ENCODE measurements around the gene PCDHB4. TPM values are rescaled to one million over a fixed set of nuclear protein-coding genes. Genes with fewer than 3 reads are reported as not detected.
"Not testable (repeated sequence)": the region's sequence is repeated elsewhere in the genome, so short reads cannot be mapped to it uniquely, and the experiment has no call there.

PCDHB4 gene
- total RNA-seq, 2 experiments from 2014 or later, result not detected

DNA sequence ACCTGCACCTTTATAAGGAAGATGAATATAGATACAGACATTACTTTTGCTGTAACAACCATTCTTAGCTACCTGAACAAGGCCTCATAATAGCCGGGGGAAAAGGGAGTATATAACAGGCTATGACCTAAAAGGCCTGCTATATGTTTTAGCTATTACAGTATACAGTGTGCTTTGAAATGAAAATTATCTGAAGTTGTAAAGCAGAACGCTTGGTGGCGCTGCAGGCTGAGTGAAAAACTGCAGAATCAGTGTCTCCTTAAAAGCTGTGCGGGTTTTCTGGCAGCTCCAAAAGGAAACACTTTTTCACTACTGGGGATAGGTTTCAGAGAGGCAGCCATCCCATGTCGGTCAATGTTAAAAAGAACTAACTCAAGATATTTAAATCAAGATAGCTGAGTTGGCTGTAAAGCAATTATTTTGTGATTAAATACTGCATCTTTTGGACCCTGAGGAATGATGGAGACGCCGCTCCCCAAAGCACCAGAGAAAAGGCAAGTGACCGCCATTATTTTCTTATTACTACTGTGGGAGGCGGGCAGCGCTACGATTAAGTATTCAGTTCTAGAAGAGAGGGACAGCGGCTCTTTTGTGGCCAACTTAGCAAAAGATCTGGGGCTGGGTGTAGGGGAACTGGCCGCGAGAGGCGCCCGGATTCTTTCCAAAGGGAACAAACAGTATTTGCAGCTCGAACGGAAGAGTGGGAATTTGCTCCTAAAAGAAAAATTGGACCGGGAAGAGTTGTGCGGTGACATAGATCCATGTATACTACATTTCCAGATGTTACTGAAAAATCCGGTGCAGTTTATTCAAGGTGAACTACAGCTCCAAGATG, 34.1 kb downstream of the PCDHB4 start:
- Histone ChIP-seq H3K27ac (ENCODE audit: low read depth in 1 of 2, low read length in 2 of 2) (no peak overlapping the region), H3K4me1 (ENCODE audit: insufficient read depth, low read length) (no peaks in the 10 kb centered on the region), H3K4me3 (ENCODE audit: low read length) (no peak overlapping the region), H3K9me3 (ENCODE audit: control insufficient read depth in 1 of 2, insufficient read depth in 1 of 2, low read length in 2 of 2) (peaks cover 18 to 44% of the 10 kb centered on the region in 2 experiments), H3K27me3 (ENCODE audit: control insufficient read depth in 1 of 2, insufficient read depth in 2 of 2, low read length in 2 of 2) (peaks cover 24 to 33% of the 10 kb centered on the region in 2 experiments), H3K36me3 (ENCODE audit: insufficient read depth, low read length) (no peaks in the 10 kb centered on the region)
- ChIA-PET POLR2A (no interaction called here), CTCF (no interaction called here)
- intact Hi-C loops (cut with DNase I, micrococcal nuclease), result no loop called here
- Mint-ChIP-seq H3K27ac (no peak overlapping the region), H3K4me1 (ENCODE audit: low read depth) (no peaks in the 10 kb centered on the region), H3K36me3 (ENCODE audit: low read depth) (peaks cover 5% of the 10 kb centered on the region), H3K4me3 (no peak overlapping the region), H3K9me3 (peaks cover 20% of the 10 kb centered on the region), H3K27me3 (peaks cover 68% of the 10 kb centered on the region)
- ATAC-seq (ENCODE audit: poor library complexity), result no peak
- TF ChIP-seq, protein P1, sequence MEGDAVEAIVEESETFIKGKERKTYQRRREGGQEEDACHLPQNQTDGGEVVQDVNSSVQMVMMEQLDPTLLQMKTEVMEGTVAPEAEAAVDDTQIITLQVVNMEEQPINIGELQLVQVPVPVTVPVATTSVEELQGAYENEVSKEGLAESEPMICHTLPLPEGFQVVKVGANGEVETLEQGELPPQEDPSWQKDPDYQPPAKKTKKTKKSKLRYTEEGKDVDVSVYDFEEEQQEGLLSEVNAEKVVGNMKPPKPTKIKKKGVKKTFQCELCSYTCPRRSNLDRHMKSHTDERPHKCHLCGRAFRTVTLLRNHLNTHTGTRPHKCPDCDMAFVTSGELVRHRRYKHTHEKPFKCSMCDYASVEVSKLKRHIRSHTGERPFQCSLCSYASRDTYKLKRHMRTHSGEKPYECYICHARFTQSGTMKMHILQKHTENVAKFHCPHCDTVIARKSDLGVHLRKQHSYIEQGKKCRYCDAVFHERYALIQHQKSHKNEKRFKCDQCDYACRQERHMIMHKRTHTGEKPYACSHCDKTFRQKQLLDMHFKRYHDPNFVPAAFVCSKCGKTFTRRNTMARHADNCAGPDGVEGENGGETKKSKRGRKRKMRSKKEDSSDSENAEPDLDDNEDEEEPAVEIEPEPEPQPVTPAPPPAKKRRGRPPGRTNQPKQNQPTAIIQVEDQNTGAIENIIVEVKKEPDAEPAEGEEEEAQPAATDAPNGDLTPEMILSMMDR (IDR thresholded peaks at IDR 0.05), result no peak
- DNase-seq, result no peak

DNA sequence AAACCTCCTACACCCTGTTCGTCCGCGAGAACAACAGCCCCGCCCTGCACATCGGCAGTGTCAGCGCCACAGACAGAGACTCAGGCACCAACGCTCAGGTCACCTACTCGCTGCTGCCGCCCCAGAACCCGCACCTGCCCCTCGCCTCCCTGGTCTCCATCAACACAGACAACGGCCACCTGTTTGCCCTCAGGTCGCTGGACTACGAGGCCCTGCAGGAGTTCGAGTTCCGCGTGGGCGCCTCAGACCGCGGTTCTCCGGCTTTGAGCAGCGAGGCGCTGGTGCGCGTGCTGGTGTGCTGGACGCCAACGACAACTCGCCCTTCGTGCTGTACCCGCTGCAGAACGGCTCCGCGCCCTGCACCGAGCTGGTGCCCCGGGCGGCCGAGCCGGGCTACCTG, 35.7 kb downstream of the PCDHB4 start:
- DNase-seq; ATAC-seq (ENCODE audit: poor library complexity); POLR2A ChIA-PET; CTCF ChIA-PET; H3K27ac Mint-ChIP-seq; H3K4me3 Mint-ChIP-seq; H3K27ac ChIP-seq (ENCODE audit: low read depth in 1 of 2, low read length in 2 of 2); H3K36me3 ChIP-seq (ENCODE audit: insufficient read depth, low read length); H3K36me3 Mint-ChIP-seq (ENCODE audit: low read depth); H3K4me1 Mint-ChIP-seq (ENCODE audit: low read depth); H3K4me1 ChIP-seq (ENCODE audit: insufficient read depth, low read length); intact Hi-C loops (cut with DNase I, micrococcal nuclease); H3K4me3 ChIP-seq (ENCODE audit: low read length): not testable (repeated sequence)
- H3K27me3 ChIP-seq (ENCODE audit: control insufficient read depth in 1 of 2, insufficient read depth in 2 of 2, low read length in 2 of 2), result peaks cover 16 to 29% of the 10 kb centered on the region in 2 experiments
- Mint-ChIP-seq H3K27me3 (peaks cover 58% of the 10 kb centered on the region), H3K9me3 (peaks cover 20% of the 10 kb centered on the region)
- H3K9me3 ChIP-seq (ENCODE audit: control insufficient read depth in 1 of 2, insufficient read depth in 1 of 2, low read length in 2 of 2), result peaks cover 18 to 31% of the 10 kb centered on the region in 2 experiments

DNA sequence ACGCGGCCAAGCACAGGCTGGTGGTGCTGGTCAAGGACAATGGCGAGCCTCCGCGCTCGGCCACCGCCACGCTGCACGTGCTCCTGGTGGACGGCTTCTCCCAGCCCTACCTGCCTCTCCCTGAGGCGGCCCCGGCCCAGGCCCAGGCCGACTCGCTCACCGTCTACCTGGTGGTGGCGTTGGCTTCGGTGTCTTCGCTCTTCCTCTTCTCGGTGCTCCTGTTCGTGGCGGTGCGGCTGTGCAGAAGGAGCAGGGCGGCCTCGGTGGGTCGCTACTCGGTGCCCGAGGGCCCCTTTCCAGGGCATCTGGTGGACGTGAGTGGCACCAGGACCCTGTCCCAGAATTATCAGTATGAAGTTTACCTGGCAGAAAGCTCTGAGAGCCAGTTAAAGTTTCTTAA, 36.3 kb downstream of the PCDHB4 start:
- POLR2A ChIA-PET, CTCF ChIA-PET: not testable (repeated sequence)

DNA sequence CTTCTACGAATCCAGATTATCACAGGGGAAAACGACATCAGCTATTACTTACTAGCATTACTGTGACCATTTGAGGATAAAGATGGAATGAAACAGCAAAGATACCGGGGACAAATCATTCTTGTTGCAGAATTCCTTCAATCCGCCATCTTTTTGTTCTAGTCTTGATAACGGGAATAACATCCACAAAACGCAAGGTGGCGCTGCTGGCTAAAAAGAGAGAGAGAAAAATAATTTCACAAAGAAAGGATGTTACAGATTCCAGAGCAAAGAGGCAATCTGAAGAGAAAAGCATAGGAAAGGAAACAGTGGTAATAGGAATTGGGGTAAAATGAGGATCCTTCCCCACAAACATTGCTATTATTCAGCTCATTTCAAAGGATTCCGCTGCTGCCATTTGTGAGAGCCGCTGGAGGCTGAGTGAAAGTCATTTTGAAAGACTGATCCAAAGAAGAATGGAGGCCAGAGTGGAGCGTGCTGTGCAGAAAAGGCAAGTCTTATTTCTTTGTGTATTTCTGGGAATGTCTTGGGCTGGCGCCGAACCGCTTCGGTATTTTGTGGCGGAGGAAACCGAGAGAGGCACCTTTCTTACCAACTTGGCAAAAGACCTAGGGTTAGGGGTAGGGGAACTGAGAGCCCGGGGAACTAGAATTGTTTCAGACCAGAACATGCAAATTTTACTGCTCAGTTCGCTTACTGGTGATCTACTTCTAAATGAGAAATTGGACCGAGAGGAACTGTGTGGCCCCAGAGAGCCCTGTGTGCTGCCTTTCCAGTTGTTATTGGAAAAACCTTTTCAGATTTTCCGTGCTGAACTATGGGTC, 51.0 kb downstream of the PCDHB4 start, which contains the start of gene PCDHB7:
TSS of gene PCDHB7 (plus strand) at position 264 of the 824 bp plus-strand sequence. CDS start at position 456, 192 bp downstream.
- intact Hi-C loops (cut with DNase I, micrococcal nuclease), result no loop called here
- Mint-ChIP-seq H3K4me3 (no peak within 1 kb of the TSS), H3K9me3 (peaks cover 7% of the 10 kb centered on the region), H3K36me3 (ENCODE audit: low read depth) (no peaks in the 10 kb centered on the region), H3K27me3 (peaks cover 51% of the 10 kb centered on the region), H3K27ac (no peak within 1 kb of the TSS), H3K4me1 (ENCODE audit: low read depth) (peaks cover 6% of the 10 kb centered on the region)
- Histone ChIP-seq H3K9me3 (ENCODE audit: control insufficient read depth in 1 of 2, insufficient read depth in 1 of 2, low read length in 2 of 2) (peaks cover 5 to 13% of the 10 kb centered on the region in 2 experiments), H3K36me3 (ENCODE audit: insufficient read depth, low read length) (no peaks in the 10 kb centered on the region), H3K27me3 (ENCODE audit: control insufficient read depth in 1 of 2, insufficient read depth in 2 of 2, low read length in 2 of 2) (peaks cover 12 to 40% of the 10 kb centered on the region in 2 experiments), H3K4me3 (ENCODE audit: low read length) (no peak within 1 kb of the TSS), H3K4me1 (ENCODE audit: insufficient read depth, low read length) (no peaks in the 10 kb centered on the region), H3K27ac (ENCODE audit: low read depth in 1 of 2, low read length in 2 of 2) (no peak within 1 kb of the TSS)
- ChIA-PET CTCF (no interaction called here), POLR2A (no interaction called here)
- ATAC-seq (ENCODE audit: poor library complexity) (no peak), DNase-seq (peak in 5 of 14 experiments; percentile 11 to 36 (median 17))
- TF ChIP-seq, protein P1 (IDR thresholded peaks at IDR 0.05), result peak; percentile 37

More for the DNA sequence above, 36.3 kb downstream of the PCDHB4 start:
- ATAC-seq (ENCODE audit: poor library complexity); H3K4me3 Mint-ChIP-seq; H3K36me3 Mint-ChIP-seq (ENCODE audit: low read depth); DNase-seq; H3K27ac Mint-ChIP-seq; H3K4me1 Mint-ChIP-seq (ENCODE audit: low read depth); H3K4me1 ChIP-seq (ENCODE audit: insufficient read depth, low read length); H3K36me3 ChIP-seq (ENCODE audit: insufficient read depth, low read length); H3K4me3 ChIP-seq (ENCODE audit: low read length); H3K27ac ChIP-seq (ENCODE audit: low read depth in 1 of 2, low read length in 2 of 2); intact Hi-C loops (cut with DNase I, micrococcal nuclease): not testable (repeated sequence)
- H3K27me3 Mint-ChIP-seq, result peaks cover 53% of the 10 kb centered on the region
- Histone ChIP-seq H3K9me3 (ENCODE audit: control insufficient read depth in 1 of 2, insufficient read depth in 1 of 2, low read length in 2 of 2) (peaks cover 18 to 29% of the 10 kb centered on the region in 2 experiments), H3K27me3 (ENCODE audit: control insufficient read depth in 1 of 2, insufficient read depth in 2 of 2, low read length in 2 of 2) (peaks cover 15 to 29% of the 10 kb centered on the region in 2 experiments)
- H3K9me3 Mint-ChIP-seq, result peaks cover 19% of the 10 kb centered on the region

DNA sequence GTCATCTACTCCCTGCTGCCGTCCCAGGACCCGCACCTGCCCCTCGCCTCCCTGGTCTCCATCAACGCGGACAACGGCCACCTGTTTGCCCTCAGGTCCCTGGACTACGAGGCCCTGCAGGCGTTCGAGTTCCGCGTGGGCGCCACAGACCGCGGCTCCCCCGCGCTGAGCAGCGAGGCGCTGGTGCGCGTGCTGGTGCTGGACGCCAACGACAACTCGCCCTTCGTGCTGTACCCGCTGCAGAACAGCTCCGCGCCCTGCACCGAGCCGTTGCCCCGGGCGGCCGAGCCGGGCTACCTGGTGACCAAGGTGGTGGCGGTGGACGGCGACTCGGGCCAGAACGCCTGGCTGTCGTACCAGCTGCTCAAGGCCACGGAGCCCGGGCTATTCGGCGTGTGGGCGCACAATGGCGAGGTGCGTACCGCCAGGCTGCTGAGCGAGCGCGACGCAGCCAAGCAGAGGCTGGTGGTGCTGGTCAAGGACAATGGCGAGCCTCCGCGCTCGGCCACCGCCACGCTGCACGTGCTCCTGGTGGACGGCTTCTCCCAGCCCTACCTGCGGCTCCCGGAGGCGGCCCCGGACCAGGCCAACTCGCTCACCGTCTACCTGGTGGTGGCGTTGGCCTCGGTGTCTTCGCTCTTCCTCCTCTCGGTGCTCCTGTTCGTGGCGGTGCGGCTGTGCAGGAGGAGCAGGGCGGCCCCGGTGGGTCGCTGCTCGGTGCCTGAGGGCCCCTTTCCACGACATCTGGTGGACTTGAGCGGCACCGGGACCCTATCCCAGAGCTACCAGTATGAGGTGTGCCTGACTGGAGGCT, 52.9 kb downstream of the PCDHB4 start:
- POLR2A ChIA-PET; H3K4me1 ChIP-seq (ENCODE audit: insufficient read depth, low read length); H3K27ac Mint-ChIP-seq; intact Hi-C loops (cut with DNase I, micrococcal nuclease); DNase-seq; ATAC-seq (ENCODE audit: poor library complexity); H3K4me1 Mint-ChIP-seq (ENCODE audit: low read depth); H3K36me3 ChIP-seq (ENCODE audit: insufficient read depth, low read length); H3K9me3 Mint-ChIP-seq; H3K4me3 Mint-ChIP-seq; H3K4me3 ChIP-seq (ENCODE audit: low read length); CTCF ChIA-PET; H3K27ac ChIP-seq (ENCODE audit: low read depth in 1 of 2, low read length in 2 of 2); H3K36me3 Mint-ChIP-seq (ENCODE audit: low read depth): not testable (repeated sequence)
- Histone ChIP-seq H3K9me3 (ENCODE audit: control insufficient read depth in 1 of 2, insufficient read depth in 1 of 2, low read length in 2 of 2) (peaks cover 5 to 17% of the 10 kb centered on the region in 2 experiments), H3K27me3 (ENCODE audit: control insufficient read depth in 1 of 2, insufficient read depth in 2 of 2, low read length in 2 of 2) (peaks cover 18 to 41% of the 10 kb centered on the region in 2 experiments)
- peaks cover 35% of the 10 kb centered on the region for H3K27me3 Mint-ChIP-seq
